HepG2 (cell line): ENCODE measurements around the gene ALX4.

Experiments
- MAFF ChIP-seq: IDR thresholded peaks from 2 replicates; pipeline ENCODE4 v1.6.1; 2011; ENCODE audit warnings: low read depth, low read length, improper control_type of control experiment
- RAD51 ChIP-seq: fragments of 450-650 bp; IDR thresholded peaks from 2 replicates; pipeline ENCODE4 v1.6.1; 2016; ENCODE audit warnings: borderline replicate concordance
- ZNF101 ChIP-seq: sonication (generic); formaldehyde crosslinking; IDR thresholded peaks from 2 replicates; pipeline ENCODE4 v1.4.0; 2020; ENCODE audit warnings: mild to moderate bottlenecking, low read depth, missing genetic modification reagents, borderline replicate concordance
- TF ChIP-seq, protein P1 (sequence below): sonication (generic); formaldehyde crosslinking; IDR thresholded peaks from 2 replicates; pipeline ENCODE4 v1.5.0; 2020; ENCODE audit warnings: mild to moderate bottlenecking, missing genetic modification reagents, moderate library complexity
- TF ChIP-seq, protein P2 (sequence below): sonication (generic); formaldehyde crosslinking; IDR thresholded peaks from 2 replicates; pipeline ENCODE4 v1.8.1; 2023; ENCODE audit warnings: mild to moderate bottlenecking, missing genetic modification reagents, borderline replicate concordance

DNA sequence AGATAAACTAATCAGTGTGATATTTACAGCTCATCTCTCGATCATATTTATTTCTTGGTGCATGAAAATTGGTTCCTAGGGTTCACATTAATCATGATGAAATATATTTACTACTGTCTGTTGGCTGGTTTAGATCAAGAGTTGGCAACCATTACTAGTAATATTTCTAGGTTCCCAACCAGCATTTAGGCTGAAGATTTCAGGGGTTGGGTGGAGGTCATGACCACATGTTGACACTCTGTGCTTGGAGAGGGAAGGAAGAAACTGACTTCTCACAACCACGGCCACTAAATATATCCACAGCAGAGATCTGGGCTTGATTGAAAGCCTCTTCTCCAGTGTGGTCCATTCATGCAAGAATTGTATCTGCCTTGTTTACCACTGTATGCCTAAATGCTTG is 87.9 kb downstream of the ALX4 start:
- TF ChIP-seq RAD51 (no peak), MAFF (no peak), ZNF101 (no peak)
- TF ChIP-seq, protein P1, sequence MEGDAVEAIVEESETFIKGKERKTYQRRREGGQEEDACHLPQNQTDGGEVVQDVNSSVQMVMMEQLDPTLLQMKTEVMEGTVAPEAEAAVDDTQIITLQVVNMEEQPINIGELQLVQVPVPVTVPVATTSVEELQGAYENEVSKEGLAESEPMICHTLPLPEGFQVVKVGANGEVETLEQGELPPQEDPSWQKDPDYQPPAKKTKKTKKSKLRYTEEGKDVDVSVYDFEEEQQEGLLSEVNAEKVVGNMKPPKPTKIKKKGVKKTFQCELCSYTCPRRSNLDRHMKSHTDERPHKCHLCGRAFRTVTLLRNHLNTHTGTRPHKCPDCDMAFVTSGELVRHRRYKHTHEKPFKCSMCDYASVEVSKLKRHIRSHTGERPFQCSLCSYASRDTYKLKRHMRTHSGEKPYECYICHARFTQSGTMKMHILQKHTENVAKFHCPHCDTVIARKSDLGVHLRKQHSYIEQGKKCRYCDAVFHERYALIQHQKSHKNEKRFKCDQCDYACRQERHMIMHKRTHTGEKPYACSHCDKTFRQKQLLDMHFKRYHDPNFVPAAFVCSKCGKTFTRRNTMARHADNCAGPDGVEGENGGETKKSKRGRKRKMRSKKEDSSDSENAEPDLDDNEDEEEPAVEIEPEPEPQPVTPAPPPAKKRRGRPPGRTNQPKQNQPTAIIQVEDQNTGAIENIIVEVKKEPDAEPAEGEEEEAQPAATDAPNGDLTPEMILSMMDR (CRISPR knock-in tag): no peak
- TF ChIP-seq, protein P2, sequence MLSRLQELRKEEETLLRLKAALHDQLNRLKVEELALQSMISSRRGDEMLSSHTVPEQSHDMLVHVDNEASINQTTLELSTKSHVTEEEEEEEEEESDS: no peak
